Peyer's patch (tissue), 4 donors: ENCODE data around the gene PKP3.

Experiments
- CTCF ChIP-seq, 6 experiments: fragments of 450-650 bp in 4 of 6; fragments of 200-600 bp in 2 of 6; sonication (generic) in 1 of 6; IDR thresholded peaks; one replicate each; pipeline ENCODE4 v1.5.1; 2017 to 2019; ENCODE audit warnings: antibody characterized with exemption in 6 of 6, mild to moderate bottlenecking in 3 of 6, moderate library complexity in 1 of 6
- POLR2A ChIP-seq, 2 donors: fragments of 450-650 bp; IDR thresholded peaks; one replicate each; pipeline ENCODE4 v1.5.1; 2017; ENCODE audit warnings: antibody characterized with exemption in 2 of 2, mild to moderate bottlenecking in 2 of 2, moderate library complexity in 2 of 2

GRCh38 chr11:377174-377865 is 16.7 kb upstream of the PKP3 start:
- TF ChIP-seq POLR2A (IDR thresholded peaks at IDR 0.05) (no peak), CTCF (IDR thresholded peaks at IDR 0.05) (no peak)
